Heart left ventricle (tissue), 13 donors: ENCODE results near the gene ALK.

Source experiments
- POLR2A ChIP-seq, 2 donors: fragments of 450-650 bp; IDR thresholded peaks; one replicate each; pipeline ENCODE4 v1.6.1; 2017; ENCODE audit warnings: antibody characterized with exemption in 2 of 2, mild to moderate bottlenecking in 2 of 2, moderate library complexity in 2 of 2
- TF ChIP-seq, protein P1 (sequence below), 12 donors: fragments of 200-600 bp; sonication (generic) in 4 of 12; IDR thresholded peaks; one replicate each; pipeline versions ENCODE4 v1.5.0 to v1.8.0; 2018 to 2022; ENCODE audit warnings: antibody characterized with exemption in 12 of 12, mild to moderate bottlenecking in 5 of 12
- donor health status: ischemic (EF 13 %, LVEDD 7.1; RV severe dilation, severe dysfunction).
- donor health status: DM: no; HTN: yes; CAD: no.
- donor health status: DM: no; HTN: no; CAD: no.
- donor health status: ischemic (EF 25% LVEDD 6.9; RV normal size, moderate dysfunction).
- donor health status: ischemic (EF 25% LVEDD 5.7; RV mildly dilated, moderate dysfunction).
- donor health status: ischemic (EF 35%, LVEDD 5.7; RV mildly dilated, moderate dysfunction).
- donor health status: nonischemic (EF 11% LVEDD 7.7; RV severe dilation, severe dysfunction).
- donor health status: DM: yes; HTN: yes; CAD: no.
- donor health status: PGD.
- donor health status: ischemic (EF 29% LVEDD 5.4; RV normal size, mild dysfunction).
- donor health status: nonischemic (EF 23%, LVEDD 6.1; RV moderate dilation, normal function).

DNA sequence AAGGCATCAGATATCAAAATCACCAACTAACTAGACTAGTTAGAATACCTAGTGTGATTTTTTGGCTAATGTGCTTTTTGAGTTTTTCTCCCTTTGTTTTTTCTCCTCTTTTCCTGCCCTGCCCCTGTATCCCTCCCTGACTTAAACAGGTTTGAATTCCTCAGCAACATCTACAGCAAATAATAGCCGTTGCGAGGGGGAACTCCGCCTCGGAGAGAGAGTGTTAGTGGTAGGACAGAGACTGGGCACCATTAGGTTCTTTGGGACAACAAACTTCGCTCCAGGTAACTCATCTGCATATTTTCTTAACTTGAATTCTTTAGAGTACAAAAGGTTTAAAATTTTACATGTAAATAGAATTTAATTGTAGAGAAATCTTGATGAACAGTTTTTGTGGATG lies 761.2 kb downstream of the ALK start:
- TF ChIP-seq, protein P1, sequence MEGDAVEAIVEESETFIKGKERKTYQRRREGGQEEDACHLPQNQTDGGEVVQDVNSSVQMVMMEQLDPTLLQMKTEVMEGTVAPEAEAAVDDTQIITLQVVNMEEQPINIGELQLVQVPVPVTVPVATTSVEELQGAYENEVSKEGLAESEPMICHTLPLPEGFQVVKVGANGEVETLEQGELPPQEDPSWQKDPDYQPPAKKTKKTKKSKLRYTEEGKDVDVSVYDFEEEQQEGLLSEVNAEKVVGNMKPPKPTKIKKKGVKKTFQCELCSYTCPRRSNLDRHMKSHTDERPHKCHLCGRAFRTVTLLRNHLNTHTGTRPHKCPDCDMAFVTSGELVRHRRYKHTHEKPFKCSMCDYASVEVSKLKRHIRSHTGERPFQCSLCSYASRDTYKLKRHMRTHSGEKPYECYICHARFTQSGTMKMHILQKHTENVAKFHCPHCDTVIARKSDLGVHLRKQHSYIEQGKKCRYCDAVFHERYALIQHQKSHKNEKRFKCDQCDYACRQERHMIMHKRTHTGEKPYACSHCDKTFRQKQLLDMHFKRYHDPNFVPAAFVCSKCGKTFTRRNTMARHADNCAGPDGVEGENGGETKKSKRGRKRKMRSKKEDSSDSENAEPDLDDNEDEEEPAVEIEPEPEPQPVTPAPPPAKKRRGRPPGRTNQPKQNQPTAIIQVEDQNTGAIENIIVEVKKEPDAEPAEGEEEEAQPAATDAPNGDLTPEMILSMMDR (IDR thresholded peaks at IDR 0.05), result no peak
- TF ChIP-seq POLR2A (IDR thresholded peaks at IDR 0.05), result no peak
